Endothelial cell of hepatic sinusoid (primary cell): ENCODE measurements around the gene CYP2F1.

ENCODE experiments used
- in situ Hi-C: cut with HindIII; loops from 2 replicates; pipeline ENCODE4 v1.10.0; 2017; ENCODE audit warnings: low sequenced_read_pairs

The CYP2F1 gene

GRCh38 chr19:41174297-41174928, 60.2 kb downstream of the CYP2F1 start:
- in situ Hi-C loops, result loop anchor here (10.0 kb wide), 1 partner anchor 90 kb away; the partner anchor contains the start of gene HNRNPUL1

- in situ Hi-C loops, result loop anchor here (10.0 kb wide), 1 partner anchor 89 kb away; the partner anchor contains the start of gene HNRNPUL1
Measured at GRCh38 chr19:41175801-41176777, 61.9 kb downstream of the CYP2F1 start.
